ENCODE measurements around the gene TGOLN2. TPM values are rescaled to one million over a fixed set of nuclear protein-coding genes. Genes with fewer than 3 reads are reported as not detected.

The TGOLN2 gene
- total and polyA plus RNA-seq, 2 experiments from 2014 or later, result 51.1 to 66.5 TPM

DNA sequence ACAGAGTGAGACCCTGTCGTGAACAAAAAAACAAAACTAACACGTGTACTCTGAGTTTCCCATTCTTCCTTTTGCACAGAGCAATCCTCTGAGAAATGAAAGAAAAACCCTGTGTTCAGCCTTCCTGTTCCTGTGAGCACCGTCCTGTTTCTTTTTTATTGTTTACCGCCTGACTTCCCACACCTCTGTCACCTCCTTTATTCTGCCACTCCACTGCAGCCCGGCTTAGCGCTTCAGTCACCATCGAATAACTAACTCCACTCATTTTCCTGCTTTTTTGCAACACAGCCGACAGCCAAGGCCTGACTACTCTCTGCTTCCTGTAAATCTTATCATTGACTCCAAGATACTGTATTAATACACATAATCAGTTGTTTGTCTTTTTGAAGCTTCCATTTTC is 40.9 kb downstream of the TGOLN2 start:
- Histone ChIP-seq H2AFZ (no peak overlapping the region), H4K20me1 (ENCODE audit: insufficient read depth, poor library complexity, severe bottlenecking) (no peaks in the 10 kb centered on the region), H3K27ac (no peak overlapping the region), H3K36me3 (replicated peaks; ENCODE audit: insufficient read depth, low read depth) (no peaks in the 10 kb centered on the region), H3K27me3 (no peaks in the 10 kb centered on the region), H3K79me2 (no peaks in the 10 kb centered on the region), H3K4me2 (no peak overlapping the region), H3K4me1 (ENCODE audit: insufficient read depth) (peaks cover 6% of the 10 kb centered on the region), H3K4me3 (no peak overlapping the region), H3K9me2 (replicated peaks; ENCODE audit: insufficient read depth) (no peaks in the 10 kb centered on the region), H3K9me3 (ENCODE audit: low read depth) (no peaks in the 10 kb centered on the region)
- WGBS (ENCODE audit: low lambda C conversion rate, missing lambda C conversion rate), result 90% methylated on average over 8 of the region's 8 CpGs
- no peak for DNase-seq (ENCODE audit: low spot score)
- no peak for TF ChIP-seq EZH2 (IDR thresholded peaks at IDR 0.05; ENCODE audit: borderline replicate concordance)
- no peak for TF ChIP-seq EZH2phosphoT487 (IDR thresholded peaks at IDR 0.05; ENCODE audit: low read depth, severe bottlenecking, unreplicated experiment)
- TF ChIP-seq CTCF (IDR thresholded peaks at IDR 0.05; ENCODE audit: poor library complexity), result no peak

GRCh38 chr2:85283641-85284040 is 44.1 kb downstream of the TGOLN2 start:
- Histone ChIP-seq H3K4me1 (ENCODE audit: insufficient read depth) (peaks cover 6% of the 10 kb centered on the region), H3K27ac (no peak overlapping the region), H3K27me3 (no peaks in the 10 kb centered on the region), H3K9me3 (ENCODE audit: low read depth) (no peaks in the 10 kb centered on the region), H3K79me2 (peaks cover 17% of the 10 kb centered on the region), H3K4me3 (no peak overlapping the region), H3K4me2 (no peak overlapping the region), H3K9me2 (replicated peaks; ENCODE audit: insufficient read depth) (no peaks in the 10 kb centered on the region), H2AFZ (no peak overlapping the region), H4K20me1 (ENCODE audit: insufficient read depth, poor library complexity, severe bottlenecking) (no peaks in the 10 kb centered on the region), H3K36me3 (replicated peaks; ENCODE audit: insufficient read depth, low read depth) (no peaks in the 10 kb centered on the region)
- no peak for DNase-seq (ENCODE audit: low spot score)
- 96% methylated on average over 8 of the region's 8 CpGs for WGBS (ENCODE audit: low lambda C conversion rate, missing lambda C conversion rate)
- TF ChIP-seq EZH2phosphoT487 (IDR thresholded peaks at IDR 0.05; ENCODE audit: low read depth, severe bottlenecking, unreplicated experiment), result no peak
- no peak for TF ChIP-seq EZH2 (IDR thresholded peaks at IDR 0.05; ENCODE audit: borderline replicate concordance)

DNA sequence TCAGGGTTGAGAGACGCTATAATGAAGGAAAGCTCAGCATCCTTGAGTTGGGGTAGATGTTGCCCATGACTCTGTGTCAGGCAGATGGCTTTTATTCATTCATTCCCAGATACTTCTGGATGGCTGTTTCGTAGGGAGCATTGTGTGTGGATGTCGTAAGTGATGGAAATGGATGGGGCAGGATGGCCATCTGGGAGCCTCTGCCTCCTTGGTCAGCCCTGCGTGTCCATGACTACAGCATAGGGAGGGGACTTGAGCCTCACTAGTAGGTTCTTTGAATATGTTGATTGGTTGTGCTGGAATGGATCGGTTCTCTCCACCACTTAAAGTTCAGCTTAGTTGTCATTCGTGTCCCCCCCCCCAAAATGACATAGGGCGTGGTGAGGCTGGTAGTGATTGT is 44.9 kb downstream of the TGOLN2 start:
- Histone ChIP-seq H3K4me3 (no peak overlapping the region), H3K4me2 (no peak overlapping the region), H3K9me3 (ENCODE audit: low read depth) (no peaks in the 10 kb centered on the region), H3K27ac (no peak overlapping the region), H3K79me2 (peaks cover 18% of the 10 kb centered on the region), H3K4me1 (ENCODE audit: insufficient read depth) (peaks cover 11% of the 10 kb centered on the region), H4K20me1 (ENCODE audit: insufficient read depth, poor library complexity, severe bottlenecking) (no peaks in the 10 kb centered on the region), H2AFZ (no peak overlapping the region), H3K9me2 (replicated peaks; ENCODE audit: insufficient read depth) (no peaks in the 10 kb centered on the region), H3K36me3 (replicated peaks; ENCODE audit: insufficient read depth, low read depth) (no peaks in the 10 kb centered on the region), H3K27me3 (no peaks in the 10 kb centered on the region)
- WGBS (ENCODE audit: low lambda C conversion rate, missing lambda C conversion rate), result 93% methylated on average over 7 of the region's 7 CpGs
- no peak for TF ChIP-seq EZH2phosphoT487 (IDR thresholded peaks at IDR 0.05; ENCODE audit: low read depth, severe bottlenecking, unreplicated experiment)
- no peak for TF ChIP-seq CTCF (IDR thresholded peaks at IDR 0.05; ENCODE audit: poor library complexity)
- TF ChIP-seq EZH2 (IDR thresholded peaks at IDR 0.05; ENCODE audit: borderline replicate concordance), result no peak
- no peak for DNase-seq (ENCODE audit: low spot score)

DNA sequence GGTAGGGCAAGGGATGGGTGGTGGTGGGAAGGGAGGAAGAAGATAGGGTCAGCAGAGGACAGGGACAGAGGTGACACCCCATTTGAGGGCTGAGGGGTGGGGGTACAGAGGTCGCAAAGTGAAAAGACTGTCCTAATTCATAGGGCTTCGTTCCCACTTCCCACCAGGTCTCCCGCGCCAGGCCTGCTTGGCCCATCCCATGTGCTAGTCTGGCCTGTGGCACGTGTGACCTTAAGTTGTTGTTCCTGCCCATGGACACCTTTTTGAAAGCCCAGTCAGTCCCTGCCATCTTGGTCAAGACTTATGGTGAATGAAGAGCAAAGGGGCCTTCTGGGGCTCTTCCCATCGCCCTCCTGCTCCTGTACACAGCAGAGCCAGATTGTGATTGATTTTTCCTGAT is 46.2 kb downstream of the TGOLN2 start:
- 90% methylated on average over 6 of the region's 6 CpGs for WGBS (ENCODE audit: low lambda C conversion rate, missing lambda C conversion rate)
- H2AFZ ChIP-seq, result no peak overlapping the region
- H4K20me1 ChIP-seq (ENCODE audit: insufficient read depth, poor library complexity, severe bottlenecking), result no peaks in the 10 kb centered on the region
- peaks cover 22% of the 10 kb centered on the region for H3K4me1 ChIP-seq (ENCODE audit: insufficient read depth)
- H3K36me3 ChIP-seq (replicated peaks; ENCODE audit: insufficient read depth, low read depth), result no peaks in the 10 kb centered on the region
- H3K79me2 ChIP-seq, result peaks cover 24% of the 10 kb centered on the region
- no peak overlapping the region for H3K27ac ChIP-seq
- no peak overlapping the region for H3K4me2 ChIP-seq
- H3K4me3 ChIP-seq, result no peak overlapping the region
- no peak for DNase-seq (ENCODE audit: low spot score)
- no peaks in the 10 kb centered on the region for H3K9me2 ChIP-seq (replicated peaks; ENCODE audit: insufficient read depth)
- no peaks in the 10 kb centered on the region for H3K9me3 ChIP-seq (ENCODE audit: low read depth)
- TF ChIP-seq EZH2 (IDR thresholded peaks at IDR 0.05; ENCODE audit: borderline replicate concordance) (no peak), EZH2phosphoT487 (IDR thresholded peaks at IDR 0.05; ENCODE audit: low read depth, severe bottlenecking, unreplicated experiment) (no peak), CTCF (IDR thresholded peaks at IDR 0.05; ENCODE audit: poor library complexity) (no peak)
- H3K27me3 ChIP-seq, result no peaks in the 10 kb centered on the region

Data from hepatocyte (in vitro differentiated cells).